Measurements from ENCODE around the gene ADH4.
"Not testable (repeated sequence)": the region's sequence is repeated elsewhere in the genome, so short reads cannot be mapped to it uniquely, and the experiment has no call there.

The ADH4 gene

DNA sequence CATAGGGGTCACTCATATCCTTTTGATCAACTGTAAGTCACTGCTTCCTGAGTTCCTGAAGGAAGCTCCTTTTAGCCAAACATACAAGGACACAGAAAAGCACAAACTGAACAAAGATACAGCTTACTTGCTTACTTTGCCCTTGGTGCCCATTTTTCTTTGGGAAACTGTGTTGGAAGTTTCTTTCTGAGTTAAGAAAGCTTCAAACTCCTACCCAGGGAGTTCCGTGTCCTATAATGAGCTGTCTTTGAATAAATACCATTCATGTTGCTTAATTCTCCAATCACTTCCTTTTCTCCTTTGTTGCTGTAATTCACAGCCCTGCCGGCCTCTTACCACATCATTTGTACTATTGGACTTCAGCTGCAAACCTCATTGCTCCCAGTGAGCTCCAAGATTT is at the start of gene ADH4:
TSS of gene ADH4 (minus strand) at position 228 of the 400 bp plus-strand sequence. CDS start at position 153, 75 bp downstream.
- no peak for DNase-seq

DNA sequence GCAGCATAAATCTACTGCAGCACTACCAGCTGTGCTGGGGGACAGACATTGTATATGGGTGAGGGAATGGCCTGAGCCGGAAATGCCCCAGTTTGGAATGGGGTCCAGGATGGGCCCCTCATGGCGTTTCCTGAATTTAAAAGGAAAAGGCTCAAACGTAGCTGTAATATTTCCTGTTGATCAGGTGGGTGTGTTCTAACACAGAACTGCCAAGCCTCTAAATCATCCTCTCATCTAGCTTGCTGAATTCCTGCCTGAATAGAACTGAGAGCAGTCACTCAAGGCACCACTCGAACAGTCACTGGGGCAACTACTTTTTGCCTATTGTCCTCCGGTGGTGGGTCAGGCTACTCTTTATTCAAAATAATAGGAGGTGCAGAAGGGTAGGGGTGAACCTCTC is 46.2 kb upstream of the ADH4 start:
- no peak for DNase-seq

DNA sequence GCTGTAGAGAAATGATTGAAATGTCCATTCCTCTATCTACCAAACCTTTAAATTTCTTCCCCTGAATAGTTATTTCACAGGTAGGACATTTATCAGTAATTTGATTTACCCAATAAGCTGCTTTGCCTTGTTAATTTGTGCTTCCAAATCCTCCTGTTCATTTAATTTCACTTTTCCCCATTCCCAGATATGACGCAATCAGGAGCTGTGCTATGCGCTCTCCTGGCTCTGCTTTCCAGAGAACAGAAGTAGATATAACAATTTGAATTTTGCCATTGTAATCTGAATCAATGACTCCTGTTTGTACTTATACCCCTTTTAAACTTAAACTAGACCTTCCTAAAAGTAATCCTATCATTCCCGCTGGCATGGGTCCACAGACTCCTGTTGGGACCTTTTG is 45.8 kb upstream of the ADH4 start:
- DNase-seq: not testable (repeated sequence)

DNA sequence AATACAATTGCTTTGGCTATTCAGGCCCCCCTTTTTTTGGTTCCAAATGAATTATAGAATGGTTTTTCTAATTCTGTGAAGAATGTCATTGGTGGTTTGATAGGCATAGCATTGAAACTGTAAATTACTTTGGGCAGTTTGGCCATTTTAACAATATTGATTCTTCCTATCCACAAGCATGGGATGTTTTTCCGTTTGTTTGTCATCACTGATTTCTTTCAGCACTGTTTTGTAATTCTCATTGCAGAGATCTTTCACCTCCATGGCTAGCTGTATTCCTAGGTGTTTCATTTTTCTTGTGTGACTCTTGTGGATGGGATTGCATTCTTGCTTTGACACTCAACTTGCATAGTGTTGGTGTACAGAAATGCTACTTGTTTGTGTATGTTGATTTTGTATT is 41.9 kb upstream of the ADH4 start:
- DNase-seq: no peak

DNA sequence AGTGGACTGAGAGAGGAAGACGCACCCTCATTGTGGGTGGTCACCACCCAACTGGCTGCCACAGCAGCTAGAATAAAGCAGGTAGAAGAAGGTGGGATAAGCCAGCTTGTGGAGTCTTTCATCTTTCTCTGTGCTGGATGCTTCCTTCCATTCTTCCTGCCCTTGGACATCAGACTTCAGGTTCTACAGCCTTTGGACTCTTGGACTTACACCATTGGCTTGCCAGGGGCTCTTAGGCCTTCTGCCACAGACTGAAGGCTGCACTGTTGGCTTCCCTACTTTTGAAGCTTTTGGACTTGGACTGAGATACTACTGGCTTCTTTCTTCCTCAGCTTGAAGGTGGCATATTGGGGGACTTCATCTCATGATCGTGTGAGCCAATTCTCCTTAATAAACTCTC is 41.5 kb upstream of the ADH4 start:
- DNase-seq: no peak

DNA sequence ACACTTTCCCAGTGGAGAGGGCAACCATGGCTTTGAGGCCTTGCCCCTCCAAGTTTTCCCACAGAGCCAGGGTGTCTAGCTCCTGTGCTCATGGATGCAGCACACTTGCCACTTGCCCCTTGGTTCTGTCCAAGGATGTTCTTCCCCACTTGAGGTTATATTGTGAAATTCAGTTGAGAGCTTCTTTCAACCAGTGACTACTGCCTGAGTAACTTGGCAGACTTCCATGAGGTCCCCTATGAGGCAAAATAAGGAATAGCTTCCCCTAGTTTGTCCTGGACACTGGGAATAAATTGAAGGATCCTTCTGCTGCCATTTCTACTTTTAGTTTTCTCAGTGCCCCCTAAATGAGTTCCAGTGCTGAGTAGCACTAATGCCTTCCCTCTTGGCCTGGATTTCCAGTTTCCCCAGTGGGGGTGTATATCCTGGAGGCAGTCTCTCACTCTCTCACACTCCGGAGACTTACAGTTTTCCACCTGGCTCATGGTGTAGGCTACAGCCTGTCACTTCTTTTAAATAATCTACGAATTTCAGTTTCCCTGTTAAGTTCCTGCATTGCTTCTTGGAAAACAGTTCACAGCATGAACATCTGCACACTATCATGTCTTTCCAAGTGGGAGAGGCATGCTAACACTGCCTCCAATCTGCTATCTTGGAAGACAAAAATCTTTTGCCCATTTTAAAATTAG is 36.4 kb upstream of the ADH4 start:
- no peak for DNase-seq

DNA sequence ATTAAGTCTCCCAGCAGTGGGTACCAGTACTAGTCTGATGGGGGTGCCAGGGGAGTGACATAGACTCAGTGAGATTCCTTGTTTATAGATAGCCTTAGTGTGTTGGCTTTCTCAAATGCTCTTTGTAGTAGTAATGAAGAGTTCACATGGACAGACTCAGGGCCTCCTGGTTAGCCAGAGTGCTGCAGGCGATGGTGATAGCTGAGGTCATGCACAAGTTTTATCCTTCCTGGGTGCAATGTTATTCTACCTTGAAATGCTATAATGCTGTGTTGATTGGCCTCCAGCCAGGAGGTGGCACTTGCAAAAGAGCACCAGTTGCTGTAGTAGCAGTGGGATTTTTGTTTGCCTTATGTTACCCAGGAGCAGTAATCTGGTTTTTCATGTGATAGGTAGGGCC is 35.5 kb upstream of the ADH4 start:
- DNase-seq: no peak

DNA sequence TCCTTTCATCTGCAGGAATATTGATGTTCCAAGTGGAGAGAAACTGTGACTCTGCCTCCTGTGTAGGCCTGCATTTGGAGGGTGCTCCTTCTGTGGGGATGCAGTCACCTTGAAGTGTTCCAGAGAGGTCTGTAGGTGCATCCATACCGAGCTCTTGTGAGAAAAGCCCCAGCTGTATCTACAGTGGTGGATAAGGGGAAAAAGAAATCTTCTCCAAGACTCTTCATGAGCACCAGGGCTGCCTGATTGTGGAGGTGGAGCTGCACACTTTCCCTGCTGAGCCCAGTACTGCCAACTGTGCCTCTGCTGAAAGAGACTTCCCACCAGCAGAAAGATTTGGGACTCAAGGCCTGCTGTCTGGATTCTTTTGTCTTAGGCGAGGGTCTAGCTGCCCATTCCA is 35.1 kb upstream of the ADH4 start:
- no peak for DNase-seq

DNA sequence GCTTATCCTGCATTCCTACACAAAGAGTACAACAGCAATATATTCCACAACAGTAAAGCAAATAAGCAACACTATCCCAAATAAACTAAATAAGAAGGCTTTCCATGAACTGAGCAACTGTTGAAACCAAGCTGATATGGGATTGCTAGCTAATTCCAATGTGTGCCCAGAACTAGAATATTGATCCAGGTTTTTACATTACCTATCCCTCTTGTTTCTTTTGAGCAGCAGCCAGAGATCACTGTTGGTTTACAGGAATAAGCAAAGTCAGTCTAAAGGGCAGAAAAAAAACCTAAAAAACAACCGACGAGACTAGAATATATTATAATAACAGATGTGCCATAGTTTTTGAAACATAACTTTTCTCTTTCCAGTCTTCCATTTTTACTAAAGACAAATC is 22.4 kb upstream of the ADH4 start:
- no peak for DNase-seq

DNA sequence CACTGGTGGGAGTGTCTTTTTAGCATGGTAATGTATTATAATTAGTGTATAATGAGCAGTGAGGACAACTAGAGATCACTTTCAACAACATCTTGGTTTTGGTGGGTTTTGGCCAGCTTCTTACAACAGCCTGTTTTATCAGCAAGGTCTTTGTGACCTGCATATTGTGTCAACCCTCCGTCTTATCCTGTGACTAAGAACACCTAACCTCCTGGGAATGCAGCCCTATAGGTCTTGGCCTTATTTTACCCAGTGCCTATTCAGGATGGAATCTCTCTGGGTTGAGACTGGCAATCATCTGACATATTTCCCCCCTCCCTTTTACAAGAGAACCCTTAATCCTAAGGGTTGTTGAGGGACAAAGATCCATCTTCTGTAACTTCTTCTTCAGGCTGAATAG is 21.9 kb upstream of the ADH4 start:
- no peak for DNase-seq

DNA sequence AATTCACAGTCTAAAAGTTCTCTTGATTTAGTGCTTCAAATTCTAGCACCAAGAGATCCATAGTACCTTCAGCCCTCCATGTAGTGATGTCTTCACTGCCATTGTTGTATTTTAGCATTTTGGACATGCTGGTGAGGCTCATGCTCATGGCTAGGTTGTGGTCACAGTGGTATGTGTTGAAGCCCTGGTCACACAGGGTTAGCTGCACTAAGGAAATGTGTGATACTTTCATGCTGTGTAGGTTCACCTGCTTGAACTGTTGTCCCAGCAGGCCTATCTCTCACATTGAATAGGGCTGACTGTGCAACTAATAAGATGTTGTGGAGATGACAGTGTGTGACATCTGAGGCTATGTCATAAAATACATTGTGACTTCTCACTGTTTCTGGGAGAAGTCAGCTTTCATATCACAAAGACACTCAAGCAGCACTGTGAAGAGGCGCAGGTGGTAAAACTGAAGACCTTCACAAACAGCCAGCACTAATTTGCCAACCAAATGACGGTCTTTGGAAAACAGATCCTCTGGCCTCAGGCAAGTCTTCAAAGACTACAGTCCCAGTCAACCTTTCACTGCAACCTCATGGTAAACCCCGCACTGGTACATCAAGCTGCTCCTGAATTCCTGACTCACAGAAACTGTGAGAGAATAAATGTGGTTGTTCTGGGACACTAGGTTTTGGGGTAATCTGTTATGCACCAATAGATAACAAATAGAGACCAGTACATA is 17.4 kb upstream of the ADH4 start:
- DNase-seq: no peak

DNA sequence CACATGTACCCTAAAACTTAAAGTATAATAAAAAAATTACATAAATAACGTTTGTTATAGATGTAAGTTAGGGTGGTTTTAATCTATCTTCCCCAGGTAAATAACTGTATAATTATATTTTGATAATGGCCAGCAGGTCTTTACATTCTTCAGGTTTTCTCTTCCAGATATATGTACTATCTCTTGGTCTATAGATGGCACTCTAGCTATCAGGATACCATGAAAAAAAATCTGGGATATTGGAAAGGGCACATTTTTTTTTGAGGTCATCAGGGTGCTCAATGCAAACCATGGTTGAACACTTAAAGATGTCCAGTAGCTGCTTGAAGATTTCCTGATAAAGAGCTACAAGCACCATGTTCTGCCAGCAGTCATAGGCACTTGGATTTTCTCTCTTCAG is 15.6 kb upstream of the ADH4 start:
- DNase-seq: no peak

DNA sequence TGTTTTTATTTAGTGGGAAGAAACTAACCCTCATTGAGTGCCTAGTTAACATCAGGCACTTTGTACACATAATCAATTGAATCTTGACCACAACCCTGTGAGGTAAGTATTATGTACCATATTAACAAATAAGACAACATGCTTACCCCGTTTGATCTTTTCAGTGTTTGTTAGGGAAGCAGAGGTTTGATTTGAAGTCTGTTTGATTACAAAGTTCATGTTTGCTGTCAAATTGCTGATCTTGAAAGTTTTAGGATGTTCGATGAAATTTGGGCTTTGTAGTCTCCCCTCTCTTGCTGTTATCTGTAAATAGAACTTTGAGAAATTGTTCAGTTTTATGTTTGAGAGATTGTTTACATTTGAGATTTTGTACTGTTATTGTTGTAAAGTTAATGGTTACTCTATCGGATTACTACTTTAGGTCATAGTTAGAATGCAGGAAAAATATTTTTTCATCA is 13.4 kb upstream of the ADH4 start:
- no peak for DNase-seq

DNA sequence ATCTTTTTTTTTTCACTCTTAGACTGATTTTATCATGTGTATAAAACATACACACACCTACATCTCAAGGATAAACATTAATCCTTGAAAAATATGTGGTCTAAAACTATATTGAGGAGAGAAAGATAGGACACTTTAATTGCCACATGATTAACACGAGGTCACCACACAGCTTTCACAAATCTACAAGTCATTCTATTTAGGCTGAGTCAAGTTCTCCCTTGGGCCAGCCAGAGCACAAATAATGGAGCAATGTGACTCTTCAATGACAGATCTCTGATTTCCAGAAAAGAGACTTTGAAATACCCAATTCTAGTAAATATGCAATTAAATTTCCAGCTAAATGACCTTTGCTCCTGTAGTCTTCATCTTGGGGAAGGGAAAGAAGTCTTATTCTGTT is 12.9 kb upstream of the ADH4 start:
- DNase-seq: no peak

DNA sequence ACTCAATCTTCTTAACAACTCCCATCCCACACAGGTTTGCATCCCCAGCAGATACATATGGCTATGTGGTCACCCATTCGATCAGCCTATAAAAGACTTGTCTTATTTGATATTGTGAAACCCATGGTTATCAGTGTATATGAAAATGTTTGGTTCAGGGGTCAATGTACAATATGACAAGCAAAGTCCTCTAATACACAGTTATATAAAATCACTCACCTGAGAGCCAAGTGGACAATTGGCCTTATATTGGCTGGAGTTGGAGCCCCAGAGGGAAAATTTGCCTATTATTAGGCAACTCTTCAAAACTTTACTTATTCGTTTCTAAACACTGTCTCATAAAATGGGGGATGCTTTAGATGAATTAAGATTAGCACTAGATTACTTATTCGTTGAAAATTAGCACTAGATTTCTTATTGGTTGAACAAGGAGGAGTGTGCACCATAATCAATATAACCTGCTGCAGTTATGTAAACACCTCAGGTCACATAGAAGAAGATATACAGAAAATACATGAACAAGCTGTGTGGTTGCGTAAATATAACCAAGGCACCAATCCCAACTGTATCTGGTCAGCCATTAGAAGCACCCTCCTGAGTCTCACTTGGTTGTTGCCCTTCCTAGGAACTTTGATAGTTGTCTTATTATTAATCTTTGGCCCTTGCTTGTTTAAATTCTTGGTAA is 10.7 kb upstream of the ADH4 start:
- DNase-seq: no peak

DNA sequence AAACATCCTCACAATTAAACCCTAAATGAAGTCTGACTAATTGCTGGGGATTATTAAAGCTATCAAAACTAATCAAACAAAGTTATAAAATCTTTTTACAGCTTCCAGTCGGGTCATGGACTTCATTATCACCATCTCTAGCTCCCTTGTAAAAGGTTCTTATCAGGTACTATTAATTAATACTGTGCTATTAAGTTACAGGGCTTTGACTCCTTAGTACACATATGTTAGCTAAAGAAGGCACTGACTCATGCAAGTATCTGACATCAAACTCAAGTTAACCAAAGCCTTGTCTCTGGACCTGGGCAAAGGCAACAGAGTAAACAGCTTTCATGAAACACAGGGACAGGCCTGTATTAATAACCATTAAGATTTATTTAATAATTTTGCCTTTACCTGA is 7.9 kb upstream of the ADH4 start:
- DNase-seq: no peak

DNA sequence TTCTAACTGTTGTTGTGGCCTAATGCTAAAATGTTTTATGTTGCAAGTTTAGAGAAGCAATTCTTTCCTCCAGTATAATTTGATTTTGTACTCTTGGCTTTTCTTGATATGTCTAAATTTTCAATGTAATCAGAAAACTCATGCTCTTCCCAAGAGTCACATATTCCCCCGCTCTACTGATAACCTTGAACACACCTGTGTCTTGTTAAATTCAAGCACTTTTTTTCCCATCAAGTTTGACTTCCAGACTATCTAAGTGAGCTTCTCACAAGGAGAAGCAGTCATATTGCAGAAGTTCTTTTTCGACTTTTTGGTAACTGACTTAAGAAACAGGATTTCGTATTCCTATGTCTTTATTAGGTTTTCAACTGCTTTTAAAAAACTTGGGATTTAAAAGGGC is 7.4 kb upstream of the ADH4 start:
- no peak for DNase-seq

DNA sequence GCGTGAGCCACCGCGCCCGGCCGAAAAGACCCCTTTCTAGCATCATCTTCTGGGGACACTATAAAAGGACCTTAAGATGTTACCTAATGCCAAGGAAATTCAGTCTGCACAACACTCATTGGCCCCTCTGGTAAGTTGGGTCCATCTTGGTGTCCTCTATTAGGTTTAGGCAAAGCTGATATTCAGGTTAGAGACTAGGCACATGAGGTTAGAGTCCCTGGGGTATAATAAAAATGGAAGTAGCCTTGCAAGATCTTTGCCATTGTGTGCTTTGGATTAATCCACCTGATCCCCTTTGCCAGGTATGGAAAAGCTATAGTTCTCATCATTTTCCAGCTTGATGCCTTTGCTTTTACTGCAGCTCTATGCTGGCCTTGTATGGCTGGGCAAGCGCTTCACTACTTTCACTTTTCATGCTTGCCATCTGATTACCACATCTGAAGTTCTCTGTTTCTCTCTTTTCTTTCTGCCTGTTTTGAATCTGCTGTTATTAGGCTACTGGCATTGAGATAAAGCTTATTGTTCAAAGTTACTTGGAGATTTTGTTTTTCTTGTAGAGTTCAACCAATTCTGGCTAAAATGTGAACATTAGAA is 5.4 kb upstream of the ADH4 start:
- no peak for DNase-seq

DNA sequence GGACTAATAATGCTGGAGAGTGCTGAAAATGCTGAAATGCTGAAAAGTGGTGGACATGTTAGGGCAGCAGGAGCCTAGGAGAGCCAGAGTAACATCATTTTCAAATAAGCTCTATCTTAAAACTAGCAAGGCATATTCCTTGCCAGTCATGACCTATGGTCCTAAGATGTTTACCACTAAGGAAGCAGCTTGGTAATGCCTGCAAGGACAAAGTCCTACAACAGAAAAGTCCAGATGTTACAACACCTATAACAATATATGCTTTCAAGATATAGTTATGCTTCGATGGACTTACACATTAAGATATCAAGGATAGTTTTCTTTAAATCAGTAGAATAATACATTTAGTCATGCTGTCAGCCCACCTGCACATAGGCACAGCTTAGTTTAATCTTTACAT is 4.5 kb upstream of the ADH4 start:
- no peak for DNase-seq

DNA sequence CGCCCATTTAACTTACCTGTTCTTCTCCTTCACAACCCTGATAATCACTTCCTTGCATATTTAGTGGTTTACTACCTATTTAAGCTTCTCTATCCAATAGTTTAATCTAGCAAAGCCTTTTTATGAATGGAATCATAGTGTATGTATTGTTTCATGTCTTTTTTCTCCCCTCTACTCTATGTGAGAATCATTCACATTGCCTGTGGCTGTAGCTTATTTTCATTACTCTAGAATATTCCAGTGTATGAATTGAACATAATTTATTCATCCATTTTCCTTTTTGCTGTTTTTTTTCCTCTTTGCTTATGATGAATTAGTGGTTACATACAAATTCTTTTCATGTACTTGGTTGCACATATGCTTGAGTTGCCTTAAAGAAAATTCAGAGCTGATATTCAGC is 490 bp upstream of the ADH4 start:
- DNase-seq: no peak

DNA sequence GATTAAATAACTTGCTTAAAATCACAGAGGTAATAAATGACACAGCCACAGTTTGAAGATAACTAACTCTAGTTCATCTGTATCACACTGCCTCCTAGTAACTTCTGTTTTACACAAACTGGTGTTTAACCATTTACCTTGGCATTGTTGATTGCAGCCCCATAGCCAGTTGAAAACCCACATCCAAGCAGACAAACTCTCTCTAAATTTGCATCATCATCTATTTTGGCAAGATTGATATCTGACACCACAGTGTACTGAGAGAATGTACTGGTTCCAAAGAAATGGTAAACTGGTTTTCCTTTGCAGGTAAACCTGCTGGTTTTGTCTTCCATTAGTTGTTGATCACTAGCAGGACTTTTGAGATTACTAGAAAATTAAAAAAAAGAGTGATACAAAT is 7.8 kb downstream of the ADH4 start:
- no peak for DNase-seq

DNA sequence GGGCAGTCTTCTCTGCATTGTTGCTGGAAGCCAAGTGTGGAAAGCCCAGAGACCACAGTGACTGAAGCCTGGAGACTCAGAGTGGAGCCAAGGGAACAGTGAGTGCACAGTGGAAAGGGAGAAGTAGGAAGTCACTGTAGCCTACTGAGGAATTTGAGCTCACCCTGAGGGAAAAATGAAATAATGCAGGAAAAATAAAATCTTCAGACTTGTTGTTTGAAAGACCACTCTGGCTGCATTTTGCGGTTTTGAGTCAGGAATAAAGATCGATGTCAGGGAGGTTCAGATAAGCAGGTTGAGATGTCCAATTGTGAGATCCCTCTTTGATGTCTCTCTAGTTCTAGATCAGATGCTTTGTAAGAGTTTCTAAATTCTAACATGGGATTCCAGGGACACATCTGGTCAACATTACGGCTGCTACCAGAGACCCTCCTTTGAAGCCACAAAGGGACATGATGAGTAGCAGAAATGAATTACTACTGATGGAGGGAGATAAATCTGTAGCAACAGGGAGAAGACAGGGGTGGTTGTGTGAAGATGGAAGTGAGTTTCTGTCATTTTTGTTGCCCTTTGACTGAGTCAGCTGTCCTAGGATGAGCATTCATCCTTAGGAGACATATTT is 8.4 kb downstream of the ADH4 start:
- no peak for DNase-seq

DNA sequence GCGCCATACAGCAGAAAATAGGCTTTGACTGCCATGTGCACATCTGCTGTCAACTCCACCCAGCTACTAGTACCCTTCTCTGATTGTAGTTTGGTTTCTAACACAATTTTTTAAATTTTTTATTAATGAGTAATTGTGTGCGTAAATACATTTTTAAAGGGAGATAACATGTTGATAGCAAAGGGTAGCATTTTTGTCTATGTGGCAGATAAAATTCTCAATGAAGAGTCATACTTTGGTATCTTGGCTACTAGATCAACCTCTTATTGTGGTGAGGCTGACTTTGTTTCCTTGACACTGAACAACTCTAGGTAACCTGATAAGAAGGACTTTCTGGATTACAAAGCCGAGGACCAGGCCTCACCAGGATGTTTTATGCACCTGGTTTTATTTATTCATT is 9.5 kb downstream of the ADH4 start:
- DNase-seq: no peak
